GM23248 (cell line): ENCODE measurements around the gene NCOA1.

Source experiments
- EZH2 ChIP-seq: fragments of 200-600 bp; sonication (generic); IDR thresholded peaks from 2 replicates; pipeline ENCODE4 v1.6.1; 2018; ENCODE audit warnings: antibody characterized with exemption, mild to moderate bottlenecking; ENCODE audit not compliant: insufficient read depth, poor library complexity, severe bottlenecking
- EZH2phosphoT487 ChIP-seq: fragments of 200-600 bp; sonication (generic); IDR thresholded peaks from 2 replicates; pipeline ENCODE4 v1.6.1; 2018; ENCODE audit warnings: antibody characterized with exemption, moderate library complexity, mild to moderate bottlenecking, low read depth; ENCODE audit not compliant: insufficient read depth

DNA sequence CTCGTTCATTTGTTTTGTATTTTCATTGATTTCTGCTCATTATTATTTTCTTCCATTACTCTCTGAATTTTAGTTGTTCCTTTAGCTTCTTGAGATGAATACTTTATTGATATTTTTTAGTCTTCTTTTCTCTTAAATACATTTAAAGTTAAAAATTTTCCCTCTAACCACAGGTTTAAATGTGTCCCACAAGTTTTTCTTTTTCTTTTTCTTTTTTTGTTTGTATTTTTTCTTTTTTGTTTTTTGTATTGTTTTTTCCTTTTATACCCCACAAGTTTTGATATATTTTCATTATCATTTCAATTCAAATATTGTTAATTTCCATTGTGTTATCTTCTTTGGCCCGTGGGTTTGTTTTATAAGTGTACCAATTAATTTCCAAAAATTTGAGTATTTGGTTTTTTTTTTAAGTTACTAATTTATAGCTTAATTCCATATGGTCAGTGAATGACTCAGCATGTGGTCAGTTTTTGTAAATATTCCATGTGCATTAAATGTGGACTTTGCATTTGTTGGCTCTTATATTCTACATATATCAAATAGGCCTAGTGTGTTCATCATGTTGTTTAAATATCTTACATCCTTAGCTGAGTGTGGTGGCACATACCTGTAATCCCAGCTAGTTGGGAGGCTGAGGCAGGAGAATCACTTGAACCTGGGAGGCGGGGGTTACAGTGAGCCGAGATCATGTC is 318.4 kb downstream of the NCOA1 start:
- TF ChIP-seq EZH2 (no peak), EZH2phosphoT487 (no peak)
